WTC11 (cell line): ENCODE measurements around the gene HSPB6. TPM values are rescaled to one million over a fixed set of nuclear protein-coding genes. Genes with fewer than 3 reads are reported as not detected.
A peak's percentile ranks its signal among the peaks of the same experiment; 100 is the strongest.

ENCODE experiments used
- ARID4B ChIP-seq: sonication (generic); formaldehyde crosslinking; IDR thresholded peaks from 2 replicates; pipeline ENCODE4 v1.8.0; 2023; ENCODE audit warnings: missing genetic modification reagents, mild to moderate bottlenecking, borderline replicate concordance
- E2F5 ChIP-seq: sonication (generic); formaldehyde crosslinking; IDR thresholded peaks from 2 replicates; pipeline ENCODE4 v1.8.1; 2022; ENCODE audit warnings: mild to moderate bottlenecking, moderate library complexity, missing genetic modification reagents
- ETV6 ChIP-seq: sonication (generic); formaldehyde crosslinking; IDR thresholded peaks from 2 replicates; pipeline ENCODE4 v1.8.1; 2022; ENCODE audit warnings: mild to moderate bottlenecking, missing genetic modification reagents
- FOXK1 ChIP-seq: sonication (generic); formaldehyde crosslinking; IDR thresholded peaks from 2 replicates; pipeline ENCODE4 v1.8.0; 2022; ENCODE audit warnings: mild to moderate bottlenecking, moderate library complexity, missing genetic modification reagents
- FOXP1 ChIP-seq: sonication (generic); formaldehyde crosslinking; IDR thresholded peaks from 2 replicates; pipeline ENCODE4 v1.8.0; 2022; ENCODE audit warnings: missing genetic modification reagents, mild to moderate bottlenecking, moderate library complexity, borderline replicate concordance
- IRF2 ChIP-seq: sonication (generic); formaldehyde crosslinking; IDR thresholded peaks from 2 replicates; pipeline ENCODE4 v1.8.0; 2022; ENCODE audit warnings: low read depth, missing genetic modification reagents, borderline replicate concordance
- JAZF1 ChIP-seq: fragments of 250-450 bp; sonication (Bioruptor Pico); IDR thresholded peaks from 2 replicates; pipeline ENCODE4 v1.9.0; 2021; ENCODE audit warnings: moderate library complexity, mild to moderate bottlenecking, inconsistent platforms
- JUN ChIP-seq: sonication (generic); formaldehyde crosslinking; IDR thresholded peaks from 2 replicates; pipeline ENCODE4 v1.8.0; 2023; ENCODE audit warnings: mild to moderate bottlenecking, missing genetic modification reagents
- MYBL2 ChIP-seq: sonication (generic); formaldehyde crosslinking; IDR thresholded peaks from 2 replicates; pipeline ENCODE4 v1.8.1; 2023; ENCODE audit warnings: mild to moderate bottlenecking, moderate library complexity, missing genetic modification reagents
- NFE2L1 ChIP-seq: sonication (generic); formaldehyde crosslinking; IDR thresholded peaks from 2 replicates; pipeline ENCODE4 v1.8.1; 2023; ENCODE audit warnings: missing genetic modification reagents
- NR3C1 ChIP-seq: sonication (generic); formaldehyde crosslinking; conservative IDR thresholded peaks from 2 replicates; pipeline ENCODE4 v1.8.1; 2023; ENCODE audit warnings: low read depth, mild to moderate bottlenecking, missing genetic modification reagents
- OVOL2 ChIP-seq: fragments of 250-450 bp; sonication (Bioruptor Pico); IDR thresholded peaks from 2 replicates; pipeline ENCODE4 v1.9.0; 2021; ENCODE audit warnings: mild to moderate bottlenecking, borderline replicate concordance
- SP1 ChIP-seq: sonication (generic); formaldehyde crosslinking; conservative IDR thresholded peaks from 2 replicates; pipeline ENCODE4 v1.8.1; 2022; ENCODE audit warnings: missing genetic modification reagents
- TP53 ChIP-seq: sonication (generic); formaldehyde crosslinking; IDR thresholded peaks from 2 replicates; pipeline ENCODE4 v1.8.1; 2023; ENCODE audit warnings: mild to moderate bottlenecking, missing genetic modification reagents
- ZBTB43 ChIP-seq: sonication (generic); formaldehyde crosslinking; IDR thresholded peaks from 2 replicates; pipeline ENCODE4 v1.8.1; 2023; ENCODE audit warnings: mild to moderate bottlenecking, missing genetic modification reagents
- ZNF263 ChIP-seq: sonication (generic); formaldehyde crosslinking; IDR thresholded peaks from 2 replicates; pipeline ENCODE4 v1.8.1; 2022; ENCODE audit warnings: low read depth, mild to moderate bottlenecking, moderate library complexity, missing genetic modification reagents
- ZNF423 ChIP-seq: fragments of 250-450 bp; sonication (Bioruptor Pico); IDR thresholded peaks from 2 replicates; pipeline ENCODE4 v2.1.2; 2022; ENCODE audit warnings: mild to moderate bottlenecking, moderate library complexity
- ZNF532 ChIP-seq: fragments of 250-450 bp; sonication (Bioruptor Pico); IDR thresholded peaks from 2 replicates; pipeline ENCODE4 v1.9.0; 2021; ENCODE audit warnings: mild to moderate bottlenecking, borderline replicate concordance
- total RNA-seq: library from RNA; stranded (reverse); gene quantifications from 3 replicates; pipeline ENCODE4 v1.2.3, GENCODE V29; 2021

HSPB6 gene
- total RNA-seq, 1 experiment from 2014 or later = 1.7 TPM

GRCh38 chr19:35784503-35785338, 27.9 kb upstream of the HSPB6 start (continued):
- no peak for TF ChIP-seq OVOL2
- TF ChIP-seq TP53 = 0 out of 2 replicates have a peak, but pooled peaks have one; percentile 35
- peak; percentile 33; the same call in 1 of the 2 replicates for TF ChIP-seq FOXP1 (CRISPR knock-in tag)
- TF ChIP-seq JUN = no peak
- no peak for TF ChIP-seq ZNF532
- no peak for TF ChIP-seq ARID4B (CRISPR knock-in tag)
- peak; percentile 57; the same call in 1 of the 2 replicates for TF ChIP-seq ZNF423 (CRISPR knock-in tag)
- TF ChIP-seq FOXK1 (CRISPR knock-in tag) = 0 out of 2 replicates have a peak, but pooled peaks have one; percentile 38
- no peak for TF ChIP-seq ZBTB43 (CRISPR knock-in tag)
- TF ChIP-seq SP1 (CRISPR knock-in tag) = peak; percentile 68
- TF ChIP-seq ZNF263 (CRISPR knock-in tag) = peak; percentile 65; the same call in 1 of the 2 replicates
- TF ChIP-seq MYBL2 = peak; percentile 70
- TF ChIP-seq ETV6 = no peak
- TF ChIP-seq NFE2L1 (CRISPR knock-in tag) = no peak
- TF ChIP-seq NR3C1 = 0 out of 2 replicates have a peak, but pooled peaks have one; percentile 61
- no peak for TF ChIP-seq JAZF1 (CRISPR knock-in tag)
- TF ChIP-seq E2F5 (CRISPR knock-in tag) = 0 out of 2 replicates have a peak, but pooled peaks have one; percentile 40
- TF ChIP-seq IRF2 (CRISPR knock-in tag) = no peak
